ENCODE results near the gene MEIS3. TPM values are rescaled to one million over a fixed set of nuclear protein-coding genes. Genes with fewer than 3 reads are reported as not detected.

MEIS3 gene
- total and polyA plus RNA-seq, 9 of the 15 experiments (the other 6 are each of a cell fraction or from before 2014, with no cell fraction given) = 0.06 to 0.80 (median 0.25) TPM; not detected in 1

DNA sequence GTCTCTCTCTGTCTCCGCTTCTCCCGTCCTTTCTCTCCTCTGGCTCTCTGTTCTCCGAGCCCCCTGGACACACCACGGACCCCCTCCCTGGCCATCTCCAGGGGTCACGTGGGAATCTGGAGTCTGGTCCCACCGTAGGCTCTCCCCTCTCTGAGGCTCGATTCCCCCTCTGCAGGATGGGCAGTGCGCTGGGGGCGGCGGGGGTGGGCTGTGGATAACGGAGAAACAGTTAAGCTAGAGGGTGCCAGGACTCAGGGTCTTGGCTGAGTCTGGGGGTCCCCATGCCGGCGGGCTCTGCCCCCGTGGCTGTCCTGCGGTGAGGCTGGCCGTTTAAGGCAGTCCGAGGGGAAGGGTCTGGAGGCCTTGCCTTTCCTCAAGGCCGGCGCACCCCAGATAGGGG lies 462 bp upstream of the MEIS3 start:
- H3K79me2 ChIP-seq (ENCODE audit: control insufficient read depth, insufficient read depth, low read length) = no peaks in the 10 kb centered on the region
- H3K4me2 ChIP-seq (ENCODE audit: insufficient read depth, low read length) = no peak overlapping the region
- ChIA-PET POLR2A (no interaction called here), CTCF (ENCODE audit: low intra/inter-chr PET ratio) (interaction anchor here (0.6 kb wide), 1 partner anchor 534 kb away, joined by 3 read pairs; no protein-coding TSS in a partner anchor)
- intact Hi-C loops (cut with micrococcal nuclease) (no loop called here), in situ Hi-C loops (cut with MboI) (loop anchor here (10.0 kb wide), 1 partner anchor 265 kb away; no protein-coding TSS in a partner anchor)
- peaks cover 50 to 66% of the 10 kb centered on the region in 2 experiments; a peak in 4 of 5 replicates for H3K27me3 ChIP-seq (ENCODE audit: control insufficient read depth in 2 of 2, insufficient read depth in 2 of 2, low read length in 2 of 2)
- H3K27ac ChIP-seq (ENCODE audit: extremely low read depth, low read depth, low read length) = no peak overlapping the region
- no peak overlapping the region; a peak in 1 of 4 replicates for H3K9ac ChIP-seq (ENCODE audit: insufficient read depth in 1 of 2, low read depth in 2 of 2, low read length in 2 of 2)
- no peak overlapping the region for H3K4me3 ChIP-seq
- H3K9me1 ChIP-seq (ENCODE audit: control insufficient read depth, insufficient read depth, low read length) = no peaks in the 10 kb centered on the region
- no peaks in the 10 kb centered on the region; the same call in 1 of the 2 replicates for H3K9me3 ChIP-seq (replicated peaks; ENCODE audit: control insufficient read depth, insufficient read depth, low read depth, low read length)
- ATAC-seq (no peak), FAIRE-seq (no peak), DNase-seq (ENCODE audit: extremely low read depth in 1 of 4, low spot score in 3 of 4) (no peak)
- no peak overlapping the region for H2AFZ ChIP-seq (ENCODE audit: low read depth, low read length)
- WGBS (ENCODE audit: insufficient coverage, low coverage, missing lambda C conversion rate) = 20% methylated on average over 15 of the region's 19 CpGs
- TF ChIP-seq PCBP1 (IDR thresholded peaks at IDR 0.05; ENCODE audit: low read depth, low read length, poor library complexity, severe bottlenecking) (peak; percentile 63), EGR1 (conservative IDR thresholded peaks at IDR 0.05) (0 out of 2 replicates have a peak, but pooled peaks have one; percentile 18), C11orf30 (IDR thresholded peaks at IDR 0.05; ENCODE audit: low read depth) (no peak)
- BruUV-seq (replicated peaks) = no TSS peak
- H3K36me3 ChIP-seq (ENCODE audit: control insufficient read depth, insufficient read depth, low read length) = no peaks in the 10 kb centered on the region
- peaks cover 4 to 45% of the 10 kb centered on the region in 2 experiments; a peak in 4 of 5 replicates for H3K4me1 ChIP-seq (replicated peaks in 1 of 2; ENCODE audit: control insufficient read depth in 2 of 2, insufficient read depth in 2 of 2, low read length in 2 of 2)
- H4K20me1 ChIP-seq (replicated peaks; ENCODE audit: control insufficient read depth, insufficient read depth, low read length) = 0 out of 2 replicates have a peak, but pooled peaks cover 8% of the 10 kb centered on the region

DNA sequence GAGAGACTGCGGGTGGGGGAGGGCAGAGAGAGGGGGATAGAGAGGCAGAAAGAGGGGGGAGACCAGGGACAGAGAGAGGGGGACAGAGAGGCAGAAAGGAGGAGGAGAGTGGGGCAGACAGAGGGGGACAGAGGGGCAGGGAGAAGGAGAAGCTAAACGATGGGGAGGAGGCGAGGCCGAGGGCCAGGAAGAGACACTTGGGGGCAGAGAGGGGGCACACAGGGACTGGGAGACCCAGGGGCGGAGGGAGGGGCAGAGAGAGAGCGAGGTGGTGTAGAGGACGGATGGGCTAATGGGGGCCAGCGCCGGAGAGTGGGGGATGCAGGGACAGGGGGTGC lies 666 bp downstream of the MEIS3 start:
- Histone ChIP-seq H3K9me3 (replicated peaks; ENCODE audit: control insufficient read depth, insufficient read depth, low read depth, low read length) (no peaks in the 10 kb centered on the region; the same call in 1 of the 2 replicates), H3K4me3 (peak overlapping the region; percentile 40), H4K20me1 (replicated peaks; ENCODE audit: control insufficient read depth, insufficient read depth, low read length) (0 out of 2 replicates have a peak, but pooled peaks cover 8% of the 10 kb centered on the region), H3K4me1 (replicated peaks in 1 of 2; ENCODE audit: control insufficient read depth in 2 of 2, insufficient read depth in 2 of 2, low read length in 2 of 2) (peaks cover 4 to 51% of the 10 kb centered on the region in 2 experiments; a peak in 4 of 5 replicates), H3K4me2 (ENCODE audit: insufficient read depth, low read length) (peak overlapping the region; percentile 25; the same call in 1 of the 2 replicates), H3K27ac (ENCODE audit: extremely low read depth, low read depth, low read length) (no peak overlapping the region), H3K9me1 (ENCODE audit: control insufficient read depth, insufficient read depth, low read length) (no peaks in the 10 kb centered on the region), H3K36me3 (ENCODE audit: control insufficient read depth, insufficient read depth, low read length) (no peaks in the 10 kb centered on the region), H3K79me2 (ENCODE audit: control insufficient read depth, insufficient read depth, low read length) (no peaks in the 10 kb centered on the region), H2AFZ (ENCODE audit: low read depth, low read length) (no peak overlapping the region), H3K27me3 (ENCODE audit: control insufficient read depth in 2 of 2, insufficient read depth in 2 of 2, low read length in 2 of 2) (peaks cover 51 to 71% of the 10 kb centered on the region in 2 experiments; a peak in 4 of 5 replicates), H3K9ac (ENCODE audit: insufficient read depth in 1 of 2, low read depth in 2 of 2, low read length in 2 of 2) (peak overlapping the region in 1 of 2 experiments; percentile 19; a peak in 1 of 4 replicates)
- in situ Hi-C loops (cut with MboI) (loop anchor here (10.0 kb wide), 1 partner anchor 264 kb away; no protein-coding TSS in a partner anchor), intact Hi-C loops (cut with micrococcal nuclease) (no loop called here)
- CTCF ChIA-PET (ENCODE audit: low intra/inter-chr PET ratio) = no interaction called here
- WGBS (ENCODE audit: insufficient coverage, low coverage, missing lambda C conversion rate) = 12% methylated on average over 3 of the region's 9 CpGs
- ATAC-seq = no peak; the same call in 2 of the 3 replicates
- POLR2A ChIA-PET = interaction anchor here (1.0 kb wide), 1 partner anchor 67 kb away, joined by 3 read pairs; no protein-coding TSS in a partner anchor
- no peak for FAIRE-seq
- DNase-seq (ENCODE audit: extremely low read depth in 1 of 4, low spot score in 3 of 4) = no peak
- TF ChIP-seq KDM1A (IDR thresholded peaks at IDR 0.05) (peak in 1 of 2 experiments; percentile 10; a peak in 1 of 4 replicates), EGR1 (conservative IDR thresholded peaks at IDR 0.05) (peak; percentile 9; the same call in 1 of the 2 replicates)
- TF ChIP-seq, protein P1, sequence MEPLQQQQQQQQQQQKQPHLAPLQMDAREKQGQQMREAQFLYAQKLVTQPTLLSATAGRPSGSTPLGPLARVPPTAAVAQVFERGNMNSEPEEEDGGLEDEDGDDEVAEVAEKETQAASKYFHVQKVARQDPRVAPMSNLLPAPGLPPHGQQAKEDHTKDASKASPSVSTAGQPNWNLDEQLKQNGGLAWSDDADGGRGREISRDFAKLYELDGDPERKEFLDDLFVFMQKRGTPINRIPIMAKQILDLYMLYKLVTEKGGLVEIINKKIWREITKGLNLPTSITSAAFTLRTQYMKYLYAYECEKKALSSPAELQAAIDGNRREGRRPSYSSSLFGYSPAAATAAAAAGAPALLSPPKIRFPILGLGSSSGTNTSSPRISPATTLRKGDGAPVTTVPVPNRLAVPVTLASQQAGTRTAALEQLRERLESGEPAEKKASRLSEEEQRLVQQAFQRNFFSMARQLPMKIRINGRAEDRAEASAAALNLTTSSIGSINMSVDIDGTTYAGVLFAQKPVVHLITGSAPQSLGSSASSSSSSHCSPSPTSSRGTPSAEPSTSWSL (CRISPR knock-in tag; IDR thresholded peaks at IDR 0.05; ENCODE audit: borderline replicate concordance) = no peak
- BruUV-seq (replicated peaks) = no TSS peak
